Measurements from ENCODE around the gene SPSB4. TPM values are rescaled to one million over a fixed set of nuclear protein-coding genes. Genes with fewer than 3 reads are reported as not detected.

SPSB4 gene
- total RNA-seq, 1 donor from 2014 or later = not detected

- intact Hi-C loops (cut with micrococcal nuclease) = no loop called here
- Mint-ChIP-seq H3K27me3 (peaks cover 17% of the 10 kb centered on the region), H3K27ac (no peak overlapping the region), H3K36me3 (ENCODE audit: low read depth) (no peaks in the 10 kb centered on the region), H3K4me3 (no peak overlapping the region), H3K4me1 (no peaks in the 10 kb centered on the region), H3K9me3 (peaks cover 6% of the 10 kb centered on the region)
- ATAC-seq (ENCODE audit: low read depth) = no peak
- ChIA-PET POLR2A (no interaction called here), CTCF (no interaction called here)
- TF ChIP-seq, protein P1, sequence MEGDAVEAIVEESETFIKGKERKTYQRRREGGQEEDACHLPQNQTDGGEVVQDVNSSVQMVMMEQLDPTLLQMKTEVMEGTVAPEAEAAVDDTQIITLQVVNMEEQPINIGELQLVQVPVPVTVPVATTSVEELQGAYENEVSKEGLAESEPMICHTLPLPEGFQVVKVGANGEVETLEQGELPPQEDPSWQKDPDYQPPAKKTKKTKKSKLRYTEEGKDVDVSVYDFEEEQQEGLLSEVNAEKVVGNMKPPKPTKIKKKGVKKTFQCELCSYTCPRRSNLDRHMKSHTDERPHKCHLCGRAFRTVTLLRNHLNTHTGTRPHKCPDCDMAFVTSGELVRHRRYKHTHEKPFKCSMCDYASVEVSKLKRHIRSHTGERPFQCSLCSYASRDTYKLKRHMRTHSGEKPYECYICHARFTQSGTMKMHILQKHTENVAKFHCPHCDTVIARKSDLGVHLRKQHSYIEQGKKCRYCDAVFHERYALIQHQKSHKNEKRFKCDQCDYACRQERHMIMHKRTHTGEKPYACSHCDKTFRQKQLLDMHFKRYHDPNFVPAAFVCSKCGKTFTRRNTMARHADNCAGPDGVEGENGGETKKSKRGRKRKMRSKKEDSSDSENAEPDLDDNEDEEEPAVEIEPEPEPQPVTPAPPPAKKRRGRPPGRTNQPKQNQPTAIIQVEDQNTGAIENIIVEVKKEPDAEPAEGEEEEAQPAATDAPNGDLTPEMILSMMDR (IDR thresholded peaks at IDR 0.05) = no peak
- no peak for DNase-seq
These were observed 95.9 kb downstream of the SPSB4 start for GRCh38 chr3:141146979-141147470.

- no peak for ATAC-seq (ENCODE audit: low read depth)
- Mint-ChIP-seq H3K4me3 (no peak overlapping the region), H3K27ac (no peak overlapping the region), H3K36me3 (ENCODE audit: low read depth) (no peaks in the 10 kb centered on the region), H3K9me3 (peaks cover 4% of the 10 kb centered on the region), H3K4me1 (no peaks in the 10 kb centered on the region), H3K27me3 (peaks cover 16% of the 10 kb centered on the region)
- ChIA-PET CTCF (no interaction called here), POLR2A (no interaction called here)
- intact Hi-C loops (cut with micrococcal nuclease) = no loop called here
- TF ChIP-seq, protein P1 (IDR thresholded peaks at IDR 0.05) = no peak
- DNase-seq = no peak
These were observed 96.5 kb downstream of the SPSB4 start for GRCh38 chr3:141147657-141148056.

DNA sequence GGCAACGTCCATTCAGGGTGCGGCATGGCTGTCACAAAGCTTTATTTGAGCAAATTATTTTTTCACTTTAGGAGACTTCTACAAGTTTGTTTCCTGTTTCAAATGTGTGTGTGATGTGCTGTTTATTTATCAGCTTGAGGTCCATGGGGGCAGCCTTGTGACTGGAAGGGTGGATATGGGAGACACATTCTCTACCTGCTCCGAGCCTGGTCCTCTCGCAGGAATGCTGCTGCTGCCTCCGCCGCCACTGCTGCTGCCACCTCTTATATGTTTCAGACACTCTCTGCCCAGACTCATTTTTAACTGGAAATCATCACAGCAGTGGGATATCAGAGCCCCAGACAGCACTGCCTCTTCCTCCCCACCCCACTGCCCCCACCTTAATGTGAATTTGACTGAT, 97.0 kb downstream of the SPSB4 start:
- no peaks in the 10 kb centered on the region for H3K36me3 Mint-ChIP-seq (ENCODE audit: low read depth)
- DNase-seq (no peak), ATAC-seq (ENCODE audit: low read depth) (no peak)
- CTCF ChIA-PET = no interaction called here
- peaks cover 20% of the 10 kb centered on the region for H3K27me3 Mint-ChIP-seq
- H3K9me3 Mint-ChIP-seq = peaks cover 2% of the 10 kb centered on the region
- H3K4me3 Mint-ChIP-seq = no peak overlapping the region
- POLR2A ChIA-PET = no interaction called here
- TF ChIP-seq, protein P1 (IDR thresholded peaks at IDR 0.05) = no peak
- no peaks in the 10 kb centered on the region for H3K4me1 Mint-ChIP-seq
- H3K27ac Mint-ChIP-seq = no peak overlapping the region
- intact Hi-C loops (cut with micrococcal nuclease) = no loop called here

DNA sequence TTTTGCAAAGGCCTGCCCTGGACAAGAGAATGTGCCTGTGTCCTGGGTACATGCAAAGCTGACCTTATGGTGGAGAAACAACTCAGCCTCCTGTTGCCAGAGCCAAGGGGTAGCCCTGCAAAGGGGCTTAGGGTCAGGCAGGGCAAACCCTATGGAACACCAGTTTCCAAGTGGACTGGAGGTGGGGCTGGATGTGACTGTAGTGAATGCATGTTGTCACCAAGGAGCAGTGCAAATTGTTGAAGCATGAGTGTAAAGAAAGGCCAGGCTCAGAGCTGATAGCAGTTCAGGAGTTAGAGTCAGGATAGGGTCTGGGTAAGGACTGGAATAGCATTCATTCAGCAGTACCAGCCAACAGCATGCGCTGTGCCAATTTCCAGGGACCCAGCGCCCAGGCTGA, 97.6 kb downstream of the SPSB4 start:
- CTCF ChIA-PET = no interaction called here
- TF ChIP-seq, protein P1 (IDR thresholded peaks at IDR 0.05) = no peak
- H3K27ac Mint-ChIP-seq = no peak overlapping the region

GRCh38 chr3:141150081-141150830, 99.1 kb downstream of the SPSB4 start:
- Mint-ChIP-seq H3K27ac (no peak overlapping the region), H3K27me3 (peaks cover 15% of the 10 kb centered on the region), H3K36me3 (ENCODE audit: low read depth) (no peaks in the 10 kb centered on the region), H3K4me1 (no peaks in the 10 kb centered on the region), H3K9me3 (no peaks in the 10 kb centered on the region), H3K4me3 (no peak overlapping the region)
- intact Hi-C loops (cut with micrococcal nuclease) = no loop called here
- DNase-seq (no peak), ATAC-seq (ENCODE audit: low read depth) (no peak)
- POLR2A ChIA-PET = no interaction called here
- CTCF ChIA-PET = no interaction called here
- TF ChIP-seq, protein P1 (IDR thresholded peaks at IDR 0.05) = no peak

More for the DNA sequence above, 97.6 kb downstream of the SPSB4 start:
- Mint-ChIP-seq H3K4me1 (no peaks in the 10 kb centered on the region), H3K9me3 (no peaks in the 10 kb centered on the region), H3K27me3 (peaks cover 17% of the 10 kb centered on the region), H3K36me3 (ENCODE audit: low read depth) (no peaks in the 10 kb centered on the region), H3K4me3 (no peak overlapping the region)
- DNase-seq (no peak), ATAC-seq (ENCODE audit: low read depth) (no peak)
- POLR2A ChIA-PET = no interaction called here
- intact Hi-C loops (cut with micrococcal nuclease) = no loop called here

Data from activated B cell treated with CpG ODN at 0.5 μM for 24 hours (primary cell).